Naive thymus-derived CD4-positive, alpha-beta T cell (primary cell): Measurements from ENCODE around the gene FAXDC2. TPM values are rescaled to one million over a fixed set of nuclear protein-coding genes. Genes with fewer than 3 reads are reported as not detected.
A peak's percentile ranks its signal among the peaks of the same experiment; 100 is the strongest.

Experiments used
- ATAC-seq: fragments of 150-1000 bp; cut with Tn5 transposase; 2 replicates; pipeline ENCODE4 v1.10.0; 2021; ENCODE audit warnings: mild to moderate bottlenecking, moderate library complexity
- CTCF ChIA-PET: fragments of 350-600 bp; sonication (Branson Sonifier 250); formaldehyde crosslinking; loops from one replicate; lab custom pipeline; 2021; ENCODE audit warnings: antibody characterized with exemption; lab: Charles Lee
- POLR2A ChIA-PET: fragments of 350-600 bp; sonication (Branson Sonifier 250); formaldehyde crosslinking; loops from one replicate; lab custom pipeline; 2021; ENCODE audit warnings: antibody characterized with exemption, inconsistent platforms; lab: Charles Lee
- DNase-seq, 9 donors: peaks; one replicate each; pipeline versions ENCODE4 v3.0.0 to v3.0.0-alpha.2; 2020 to 2022; ENCODE audit warnings: mixed read lengths in 1 of 9
- H3K27ac ChIP-seq: one replicate; pipeline ENCODE4 v1.7.0; 2013; ENCODE audit warnings: mild to moderate bottlenecking, low read depth, low read length, moderate library complexity
- H3K27me3 ChIP-seq, 2 donors: one replicate each; pipeline ENCODE4 v1.7.0; 2013; ENCODE audit warnings: low read length in 2 of 2, mild to moderate bottlenecking in 2 of 2, moderate library complexity in 2 of 2; ENCODE audit not compliant: control insufficient read depth in 2 of 2, insufficient read depth in 2 of 2
- H3K36me3 ChIP-seq, 3 experiments: 1 replicate in 2 of 3; 2 replicates in 1 of 3; pipeline ENCODE4 v1.7.0; 2013; ENCODE audit warnings: low read length in 3 of 3, mild to moderate bottlenecking in 3 of 3, moderate library complexity in 1 of 3; ENCODE audit not compliant: insufficient read depth in 3 of 3, control insufficient read depth in 2 of 3
- H3K4me1 ChIP-seq, 2 donors: one replicate each; pipeline ENCODE4 v1.7.0; 2013; ENCODE audit warnings: low read length in 2 of 2, mild to moderate bottlenecking in 2 of 2, moderate library complexity in 1 of 2; ENCODE audit not compliant: control insufficient read depth in 2 of 2, insufficient read depth in 2 of 2
- H3K4me3 ChIP-seq: 2 replicates; pipeline ENCODE4 v1.7.0; 2013; ENCODE audit warnings: mild to moderate bottlenecking, low read length
- H3K9me3 ChIP-seq, 3 experiments: 1 replicate in 2 of 3; 2 replicates in 1 of 3; pipeline ENCODE4 v1.7.0; 2013; ENCODE audit warnings: low read length in 3 of 3; ENCODE audit not compliant: control insufficient read depth in 2 of 3
- H3K27ac Mint-ChIP-seq, 9 donors: one replicate each; pipeline ENCODE4 v1.8.0; 2020 to 2022; ENCODE audit warnings: mixed read lengths in 9 of 9, mild to moderate bottlenecking in 8 of 9, moderate library complexity in 5 of 9, inconsistent platforms in 2 of 9
- H3K27me3 Mint-ChIP-seq, 5 donors: one replicate each; pipeline ENCODE4 v1.8.0; 2021 to 2022; ENCODE audit warnings: mixed read lengths in 5 of 5, mild to moderate bottlenecking in 1 of 5
- H3K36me3 Mint-ChIP-seq, 5 donors: one replicate each; pipeline ENCODE4 v1.8.0; 2020 to 2022; ENCODE audit warnings: mixed read lengths in 5 of 5, mild to moderate bottlenecking in 3 of 5, inconsistent platforms in 1 of 5
- H3K4me1 Mint-ChIP-seq, 7 donors: one replicate each; pipeline ENCODE4 v1.8.0; 2020 to 2022; ENCODE audit warnings: mixed read lengths in 7 of 7, mild to moderate bottlenecking in 3 of 7, inconsistent platforms in 1 of 7
- H3K4me3 Mint-ChIP-seq, 10 donors: one replicate each; pipeline ENCODE4 v1.8.0; 2020 to 2022; ENCODE audit warnings: mild to moderate bottlenecking in 10 of 10, mixed read lengths in 10 of 10, moderate library complexity in 6 of 10, inconsistent platforms in 2 of 10
- H3K9me3 Mint-ChIP-seq, 11 donors: one replicate each; pipeline ENCODE4 v1.8.0; 2020 to 2022; ENCODE audit warnings: mixed read lengths in 11 of 11, mild to moderate bottlenecking in 4 of 11, inconsistent platforms in 1 of 11, moderate library complexity in 1 of 11
- intact Hi-C, 2 donors: fragments of 100-400 bp; cut with micrococcal nuclease; formaldehyde crosslinking; loops; one replicate each; pipeline ENCODE4 v1.15.1; 2023
- polyA plus RNA-seq, 2 donors: library from polyadenylated mRNA; unstranded; fragments of 300-500 nt; fragmentation: Illumina TruSeq; gene quantifications; one replicate each; pipeline ENCODE4 v1.2.3, GENCODE V29; 2021
- total RNA-seq, 6 experiments: library from RNA in 5 of 6; stranded (reverse) in 5 of 6; gene quantifications; 1 replicate in 5 of 6; 2 replicates in 1 of 6; pipeline ENCODE4 v1.2.3 and lab custom pipeline; 2021 to 2026

Gene FAXDC2
- total RNA-seq (1 to 10 TPM in 1 of 5 experiments, under 1 TPM in 1, not detected in 3; 0.49 to 1.9 TPM), polyA plus RNA-seq (under 1 TPM; 0.30 to 0.32 TPM), total RNA-seq (lab: John Stamatoyannopoulos, UW) (0.54 reads per million)

DNA sequence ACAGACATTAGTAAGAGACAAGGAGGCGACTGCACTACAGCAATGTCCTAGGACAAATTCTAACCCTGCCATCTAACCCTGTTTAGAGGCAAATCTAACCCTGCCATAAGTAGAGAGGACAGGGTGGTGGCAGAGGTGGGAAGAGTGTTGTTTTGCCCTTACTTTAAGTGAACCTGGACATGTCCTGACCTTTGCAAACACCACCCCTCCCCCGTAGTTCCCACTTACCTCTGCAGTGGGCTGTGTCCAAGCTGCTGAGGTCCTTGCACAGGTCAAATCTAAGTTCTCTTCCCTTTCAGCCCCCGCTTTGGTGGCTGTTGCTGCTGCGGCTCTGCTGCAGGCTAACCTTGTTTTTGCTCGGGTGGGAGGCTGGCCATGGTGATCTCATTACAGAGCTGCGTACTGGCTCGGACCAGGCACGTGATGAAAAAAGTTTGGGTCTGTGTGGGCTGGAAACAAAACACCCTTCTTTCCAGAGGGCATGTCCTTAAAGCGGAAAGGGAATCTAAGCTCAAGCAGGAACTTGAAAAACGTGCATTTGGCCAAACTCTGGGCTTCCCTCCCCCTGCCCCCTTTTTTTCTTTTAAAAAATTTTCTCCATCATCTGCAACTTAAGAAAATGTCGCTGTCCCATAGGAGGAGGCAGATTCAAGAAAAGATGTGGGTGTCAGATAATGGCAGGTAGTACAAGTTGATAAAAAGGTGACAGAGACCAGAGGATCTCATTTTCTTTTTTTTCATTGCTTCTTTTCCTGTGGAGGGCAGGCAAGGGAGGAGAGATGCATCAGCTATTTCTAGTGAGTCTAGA is at the start of gene FAXDC2:
Gene FAXDC2 (minus strand): TSS at position 349 of the 808 bp plus-strand sequence. CDS start 12,425 bp downstream, outside the sequence.
- H3K27ac Mint-ChIP-seq: peak within 1 kb of the TSS in 5 of 9 donors; percentile 6 to 49 (median 25)
- ATAC-seq (no peak), DNase-seq (no peak)
- H3K36me3 ChIP-seq: no peaks in the 10 kb centered on the region
- no peak within 1 kb of the TSS for H3K27ac ChIP-seq
- no peaks in the 10 kb centered on the region for H3K27me3 Mint-ChIP-seq
- POLR2A ChIA-PET: interaction anchor here (0.8 kb wide), 2 partner anchors 16 to 18 kb away, joined by 3 read pairs; no protein-coding TSS in a partner anchor
- intact Hi-C loops: loop anchor here in 1 of 2 donors (10.0 kb wide), 1 partner anchor 656 kb away; the partner anchor contains the start of gene GALNT10
- H3K36me3 Mint-ChIP-seq: peaks cover 0 to 4% (median 0%) of the 10 kb centered on the region in 5 donors
- H3K4me1 ChIP-seq: no peaks in the 10 kb centered on the region
- H3K4me1 Mint-ChIP-seq: peaks cover 0 to 17% (median 11%) of the 10 kb centered on the region in 7 donors
- H3K4me3 Mint-ChIP-seq: no peak within 1 kb of the TSS
- no peaks in the 10 kb centered on the region for H3K9me3 ChIP-seq
- CTCF ChIA-PET: no interaction called here
- no peaks in the 10 kb centered on the region for H3K27me3 ChIP-seq
- H3K4me3 ChIP-seq: no peak within 1 kb of the TSS
- no peaks in the 10 kb centered on the region for H3K9me3 Mint-ChIP-seq

- Histone ChIP-seq H3K9me3 (no peaks in the 10 kb centered on the region), H3K36me3 (peaks cover 10 to 82% (median 13%) of the 10 kb centered on the region in 3 experiments), H3K4me3 (no peak overlapping the region), H3K27ac (no peak overlapping the region), H3K27me3 (no peaks in the 10 kb centered on the region), H3K4me1 (no peaks in the 10 kb centered on the region)
- DNase-seq (no peak), ATAC-seq (no peak)
- ChIA-PET CTCF (no interaction called here), POLR2A (no interaction called here)
- no peaks in the 10 kb centered on the region for H3K27me3 Mint-ChIP-seq
- intact Hi-C loops: no loop called here
- no peaks in the 10 kb centered on the region for H3K9me3 Mint-ChIP-seq
- peaks cover 20 to 64% (median 51%) of the 10 kb centered on the region in 5 donors for H3K36me3 Mint-ChIP-seq
- peak overlapping the region in 1 of 9 donors; percentile 43 for H3K27ac Mint-ChIP-seq
- peaks cover 0 to 3% (median 0%) of the 10 kb centered on the region in 7 donors for H3K4me1 Mint-ChIP-seq
- H3K4me3 Mint-ChIP-seq: no peak overlapping the region
Measured at GRCh38 chr5:154900066-154900465, 49.7 kb upstream of the FAXDC2 start.

GRCh38 chr5:154899151-154899816 is 48.9 kb upstream of the FAXDC2 start:
- Mint-ChIP-seq H3K4me1 (peaks cover 0 to 3% (median 0%) of the 10 kb centered on the region in 7 donors), H3K36me3 (peaks cover 18 to 62% (median 48%) of the 10 kb centered on the region in 5 donors), H3K9me3 (no peaks in the 10 kb centered on the region), H3K4me3 (no peak overlapping the region), H3K27me3 (no peaks in the 10 kb centered on the region), H3K27ac (peak overlapping the region in 1 of 9 donors; percentile 23)
- H3K36me3 ChIP-seq: peaks cover 10 to 80% (median 13%) of the 10 kb centered on the region in 3 experiments
- no peaks in the 10 kb centered on the region for H3K4me1 ChIP-seq
- CTCF ChIA-PET: no interaction called here
- ATAC-seq: no peak
- no peaks in the 10 kb centered on the region for H3K27me3 ChIP-seq
- no peak overlapping the region for H3K27ac ChIP-seq
- no peaks in the 10 kb centered on the region for H3K9me3 ChIP-seq
- no peak for DNase-seq
- H3K4me3 ChIP-seq: no peak overlapping the region
- intact Hi-C loops: no loop called here
- POLR2A ChIA-PET: no interaction called here

- no peaks in the 10 kb centered on the region for H3K9me3 Mint-ChIP-seq
- intact Hi-C loops: no loop called here
- H3K27ac ChIP-seq: no peak overlapping the region
- H3K4me3 ChIP-seq: no peak overlapping the region
- ATAC-seq (no peak), DNase-seq (no peak)
- H3K4me1 Mint-ChIP-seq: peaks cover 0 to 3% (median 0%) of the 10 kb centered on the region in 7 donors
- H3K4me3 Mint-ChIP-seq: no peak overlapping the region
- H3K36me3 ChIP-seq: peaks cover 10 to 87% (median 13%) of the 10 kb centered on the region in 3 experiments
- no peaks in the 10 kb centered on the region for H3K9me3 ChIP-seq
- H3K27me3 ChIP-seq: no peaks in the 10 kb centered on the region
- H3K27me3 Mint-ChIP-seq: no peaks in the 10 kb centered on the region
- H3K36me3 Mint-ChIP-seq: peaks cover 10 to 68% (median 47%) of the 10 kb centered on the region in 5 donors
- H3K27ac Mint-ChIP-seq: peak overlapping the region in 1 of 9 donors; percentile 33
- POLR2A ChIA-PET: no interaction called here
- CTCF ChIA-PET: interaction anchor here (0.6 kb wide), 1 partner anchor 248 kb away, joined by 3 read pairs; no protein-coding TSS in a partner anchor
- H3K4me1 ChIP-seq: no peaks in the 10 kb centered on the region
Measured at GRCh38 chr5:154898210-154898609, 47.8 kb upstream of the FAXDC2 start.

DNA sequence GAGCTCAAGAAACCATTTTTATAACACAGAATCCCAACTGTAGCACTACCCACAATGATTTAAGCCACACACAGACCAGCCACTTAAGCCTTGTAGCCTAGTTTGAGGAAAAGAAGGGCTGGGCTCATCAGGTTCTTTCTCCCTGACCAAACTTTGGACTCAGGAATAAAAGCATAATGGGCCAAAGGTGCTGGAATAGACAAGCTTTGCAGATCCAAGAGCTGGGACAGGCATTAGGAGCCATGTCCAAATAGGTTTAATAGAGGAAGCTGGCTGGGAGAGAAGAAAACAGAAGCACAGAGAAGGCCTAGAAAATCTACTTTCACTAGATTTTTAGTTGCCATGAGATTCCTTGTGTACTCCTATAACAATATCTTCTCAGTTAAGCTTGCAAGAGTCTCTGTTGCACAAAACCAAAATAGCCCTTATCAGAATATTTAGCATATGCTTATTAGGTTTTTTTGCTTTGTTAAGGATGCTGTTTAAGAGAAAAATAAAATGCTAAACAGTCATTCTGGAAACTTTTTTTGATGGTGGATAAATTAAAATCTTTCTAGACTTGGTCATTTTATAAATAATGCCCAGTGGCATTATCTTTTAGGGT is 46.3 kb upstream of the FAXDC2 start:
- intact Hi-C loops: no loop called here
- ChIA-PET CTCF (interaction anchor here (0.6 kb wide), 1 partner anchor 257 kb away, joined by 3 read pairs; no protein-coding TSS in a partner anchor), POLR2A (no interaction called here)
- no peak overlapping the region for H3K27ac ChIP-seq
- no peak overlapping the region for H3K4me3 ChIP-seq
- no peaks in the 10 kb centered on the region for H3K27me3 ChIP-seq
- Mint-ChIP-seq H3K36me3 (peaks cover 4 to 64% (median 43%) of the 10 kb centered on the region in 5 donors), H3K9me3 (no peaks in the 10 kb centered on the region), H3K27me3 (no peaks in the 10 kb centered on the region), H3K4me3 (no peak overlapping the region), H3K27ac (peak overlapping the region in 2 of 9 donors; percentile 36 to 54), H3K4me1 (peaks cover 0 to 7% (median 0%) of the 10 kb centered on the region in 7 donors)
- no peaks in the 10 kb centered on the region for H3K9me3 ChIP-seq
- no peaks in the 10 kb centered on the region for H3K4me1 ChIP-seq
- ATAC-seq (no peak), DNase-seq (no peak)
- H3K36me3 ChIP-seq: peaks cover 13 to 92% (median 15%) of the 10 kb centered on the region in 3 experiments
